CD4-positive, alpha-beta T cell (primary cell): Measurements from ENCODE around the gene TAX1BP1. TPM values are rescaled to one million over a fixed set of nuclear protein-coding genes. Genes with fewer than 3 reads are reported as not detected.

Source experiments
- ATAC-seq: fragments of 200-7000 bp; cut with Tn5 transposase; one replicate; pipeline ENCODE4 v1.10.0; 2022; ENCODE audit warnings: mild to moderate bottlenecking; ENCODE audit not compliant: poor library complexity
- CTCF ChIA-PET: fragments of 350-600 bp; sonication (Branson Sonifier 250); formaldehyde crosslinking; loops from one replicate; lab custom pipeline; 2021; ENCODE audit warnings: antibody characterized with exemption, inconsistent platforms; lab: Charles Lee
- POLR2A ChIA-PET: fragments of 350-600 bp; sonication (Branson Sonifier 250); formaldehyde crosslinking; loops from one replicate; lab custom pipeline; 2021; ENCODE audit warnings: antibody characterized with exemption, inconsistent platforms; lab: Charles Lee
- DNase-seq, 14 experiments: peaks; one replicate each; pipeline ENCODE4 v3.0.0-alpha.2; 2013 to 2020; ENCODE audit warnings: mixed read lengths in 2 of 14
- H3K27ac ChIP-seq, 2 donors: one replicate each; pipeline versions ENCODE4 v1.5.1 to v1.7.0; 2013; ENCODE audit warnings: low read length in 2 of 2, low read depth in 1 of 2, mild to moderate bottlenecking in 1 of 2
- H3K27me3 ChIP-seq, 2 experiments: 1 replicate in 1 of 2; 2 replicates in 1 of 2; pipeline versions ENCODE4 v1.6.1 to v1.7.0; 2013; ENCODE audit warnings: low read length in 2 of 2, control low read depth in 1 of 2, mild to moderate bottlenecking in 1 of 2, moderate library complexity in 1 of 2; ENCODE audit not compliant: insufficient read depth in 2 of 2, control insufficient read depth in 1 of 2
- H3K36me3 ChIP-seq: one replicate; pipeline ENCODE4 v1.6.1; 2013; ENCODE audit warnings: low read length, control low read depth; ENCODE audit not compliant: insufficient read depth
- H3K4me1 ChIP-seq: one replicate; pipeline ENCODE4 v1.6.1; 2013; ENCODE audit warnings: low read length, control low read depth; ENCODE audit not compliant: insufficient read depth
- H3K4me3 ChIP-seq: one replicate; pipeline ENCODE4 v1.5.1; 2013; ENCODE audit warnings: mild to moderate bottlenecking, low read length, moderate library complexity
- H3K9me3 ChIP-seq, 2 experiments: 1 replicate in 1 of 2; 2 replicates in 1 of 2; pipeline versions ENCODE4 v1.6.1 to v1.7.0; 2013; ENCODE audit warnings: low read length in 2 of 2, mild to moderate bottlenecking in 2 of 2, control low read depth in 1 of 2, moderate library complexity in 1 of 2; ENCODE audit not compliant: control insufficient read depth in 1 of 2, insufficient read depth in 1 of 2
- H3K27ac Mint-ChIP-seq: one replicate; pipeline ENCODE4 v1.8.0; 2020; ENCODE audit warnings: mixed read lengths
- H3K27me3 Mint-ChIP-seq: one replicate; pipeline ENCODE4 v1.8.0; 2021; ENCODE audit warnings: mixed read lengths
- H3K36me3 Mint-ChIP-seq: one replicate; pipeline ENCODE4 v1.8.0; 2021; ENCODE audit warnings: low read depth, mixed read lengths
- H3K4me1 Mint-ChIP-seq: one replicate; pipeline ENCODE4 v1.8.0; 2021; ENCODE audit warnings: low read depth, mixed read lengths
- H3K4me3 Mint-ChIP-seq: one replicate; pipeline ENCODE4 v1.8.0; 2020; ENCODE audit warnings: mild to moderate bottlenecking, mixed read lengths
- H3K9me3 Mint-ChIP-seq: one replicate; pipeline ENCODE4 v1.8.0; 2020; ENCODE audit warnings: mixed read lengths
- intact Hi-C, 2 experiments: fragments of 100-400 bp; cut with DNase I in 1 of 2; cut with micrococcal nuclease in 1 of 2; formaldehyde crosslinking; loops; one replicate each; pipeline versions ENCODE4 v1.15.1 to v1.9.0; 2023 to 2025; cut with DNase I, micrococcal nuclease
- total RNA-seq, 174 experiments: library from RNA in 2 of 174; stranded (reverse) in 2 of 174; gene quantifications; one replicate each; pipeline ENCODE4 v1.2.3 and lab custom pipeline; 2021 to 2026
- TF ChIP-seq, protein P1 (sequence below): fragments of 200-600 bp; IDR thresholded peaks from one replicate; pipeline ENCODE4 v1.8.0; 2022; ENCODE audit warnings: antibody characterized with exemption, mild to moderate bottlenecking

The TAX1BP1 gene
- total RNA-seq, 2 experiments from 2014 or later, result 115 TPM

DNA sequence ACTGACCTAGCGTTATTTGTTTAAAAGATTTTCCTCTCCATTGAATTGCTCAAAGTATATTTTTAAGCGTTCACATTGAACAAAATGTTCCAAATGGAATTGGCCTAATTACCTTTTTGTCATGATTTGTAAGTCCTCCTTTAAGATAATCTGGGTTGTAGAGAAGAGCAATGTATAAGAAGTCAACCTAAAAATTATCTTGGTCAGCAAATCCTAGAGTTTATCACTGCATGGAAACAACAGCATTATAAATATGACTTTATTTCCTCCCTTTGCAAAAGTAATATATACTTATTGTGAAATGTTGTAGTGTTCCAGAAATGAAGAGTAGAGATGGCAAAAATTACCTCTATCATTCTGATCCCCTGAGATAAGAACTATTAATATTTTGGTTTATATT, 59.2 kb downstream of the TAX1BP1 start:
- ATAC-seq, result no peak
- H3K4me1 ChIP-seq, result no peaks in the 10 kb centered on the region
- TF ChIP-seq, protein P1, sequence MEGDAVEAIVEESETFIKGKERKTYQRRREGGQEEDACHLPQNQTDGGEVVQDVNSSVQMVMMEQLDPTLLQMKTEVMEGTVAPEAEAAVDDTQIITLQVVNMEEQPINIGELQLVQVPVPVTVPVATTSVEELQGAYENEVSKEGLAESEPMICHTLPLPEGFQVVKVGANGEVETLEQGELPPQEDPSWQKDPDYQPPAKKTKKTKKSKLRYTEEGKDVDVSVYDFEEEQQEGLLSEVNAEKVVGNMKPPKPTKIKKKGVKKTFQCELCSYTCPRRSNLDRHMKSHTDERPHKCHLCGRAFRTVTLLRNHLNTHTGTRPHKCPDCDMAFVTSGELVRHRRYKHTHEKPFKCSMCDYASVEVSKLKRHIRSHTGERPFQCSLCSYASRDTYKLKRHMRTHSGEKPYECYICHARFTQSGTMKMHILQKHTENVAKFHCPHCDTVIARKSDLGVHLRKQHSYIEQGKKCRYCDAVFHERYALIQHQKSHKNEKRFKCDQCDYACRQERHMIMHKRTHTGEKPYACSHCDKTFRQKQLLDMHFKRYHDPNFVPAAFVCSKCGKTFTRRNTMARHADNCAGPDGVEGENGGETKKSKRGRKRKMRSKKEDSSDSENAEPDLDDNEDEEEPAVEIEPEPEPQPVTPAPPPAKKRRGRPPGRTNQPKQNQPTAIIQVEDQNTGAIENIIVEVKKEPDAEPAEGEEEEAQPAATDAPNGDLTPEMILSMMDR, result no peak
- H3K27ac ChIP-seq, result no peak overlapping the region
- H3K36me3 ChIP-seq, result peaks cover 45% of the 10 kb centered on the region
- no peak overlapping the region for H3K27ac Mint-ChIP-seq
- CTCF ChIA-PET, result no interaction called here
- DNase-seq, result no peak
- no peaks in the 10 kb centered on the region for H3K9me3 Mint-ChIP-seq
- no peaks in the 10 kb centered on the region for H3K4me1 Mint-ChIP-seq
- intact Hi-C loops, result no loop called here
- H3K27me3 ChIP-seq, result no peaks in the 10 kb centered on the region
- POLR2A ChIA-PET, result no interaction called here
- H3K9me3 ChIP-seq, result no peaks in the 10 kb centered on the region
- H3K4me3 ChIP-seq, result no peak overlapping the region
- no peaks in the 10 kb centered on the region for H3K27me3 Mint-ChIP-seq
- no peak overlapping the region for H3K4me3 Mint-ChIP-seq
- H3K36me3 Mint-ChIP-seq, result peaks cover 84% of the 10 kb centered on the region

DNA sequence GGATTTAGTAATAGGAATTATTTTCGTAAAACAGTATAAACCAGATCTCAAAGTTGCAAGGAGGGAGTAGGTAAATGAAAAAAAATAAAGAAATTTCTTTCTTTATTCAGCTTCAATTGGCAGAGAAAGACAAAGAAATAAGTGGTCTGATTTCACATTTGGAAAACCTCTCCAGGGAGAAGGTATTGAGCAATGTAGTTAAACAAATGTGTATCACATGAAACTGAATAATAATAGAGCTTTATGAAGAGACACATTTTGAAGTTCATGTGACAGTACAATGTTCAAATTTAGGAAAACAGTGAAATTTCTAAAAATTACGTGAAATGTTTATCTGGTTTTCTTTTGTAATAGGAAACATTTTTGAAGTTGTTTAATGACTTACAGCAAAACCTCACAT, 63.0 kb downstream of the TAX1BP1 start:
- H3K27me3 Mint-ChIP-seq, result no peaks in the 10 kb centered on the region
- H3K4me1 Mint-ChIP-seq, result peaks cover 9% of the 10 kb centered on the region
- Histone ChIP-seq H3K36me3 (peaks cover 14% of the 10 kb centered on the region), H3K4me1 (no peaks in the 10 kb centered on the region), H3K27me3 (no peaks in the 10 kb centered on the region), H3K27ac (no peak overlapping the region), H3K4me3 (no peak overlapping the region), H3K9me3 (no peaks in the 10 kb centered on the region)
- ChIA-PET POLR2A (no interaction called here), CTCF (interaction anchor here (1.1 kb wide), 1 partner anchor 28 kb away, joined by 3 read pairs; no protein-coding TSS in a partner anchor)
- no peak overlapping the region for H3K27ac Mint-ChIP-seq
- H3K9me3 Mint-ChIP-seq, result no peaks in the 10 kb centered on the region
- H3K36me3 Mint-ChIP-seq, result peaks cover 75% of the 10 kb centered on the region
- DNase-seq (no peak), ATAC-seq (no peak)
- intact Hi-C loops, result no loop called here
- TF ChIP-seq, protein P1, result no peak
- no peak overlapping the region for H3K4me3 Mint-ChIP-seq

DNA sequence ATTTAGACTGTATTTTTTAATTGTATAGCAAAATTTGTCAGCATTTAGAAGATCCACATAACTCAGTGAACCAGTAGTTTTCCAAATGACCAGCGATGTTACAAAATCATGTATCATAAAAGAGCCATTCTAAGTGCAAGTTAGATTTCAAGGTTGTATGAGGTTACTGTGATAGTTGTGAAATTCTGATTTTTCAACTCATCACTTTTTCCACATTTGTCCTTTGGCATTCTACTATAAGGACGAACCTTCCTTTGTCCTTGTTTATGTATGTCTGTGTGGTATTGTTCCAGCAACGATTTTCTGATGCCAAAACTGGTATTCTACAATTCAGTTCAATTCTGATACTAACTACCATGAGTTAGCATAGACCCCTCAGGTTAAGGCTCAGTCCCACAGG, 64.2 kb downstream of the TAX1BP1 start:
- H3K4me1 ChIP-seq, result no peaks in the 10 kb centered on the region
- peaks cover 13% of the 10 kb centered on the region for H3K36me3 ChIP-seq
- H3K9me3 Mint-ChIP-seq, result no peaks in the 10 kb centered on the region
- peaks cover 9% of the 10 kb centered on the region for H3K4me1 Mint-ChIP-seq
- ChIA-PET POLR2A (no interaction called here), CTCF (no interaction called here)
- ATAC-seq (no peak), DNase-seq (no peak)
- no peaks in the 10 kb centered on the region for H3K27me3 ChIP-seq
- H3K27ac ChIP-seq, result no peak overlapping the region
- no peak overlapping the region for H3K27ac Mint-ChIP-seq
- TF ChIP-seq, protein P1, result no peak
- no peaks in the 10 kb centered on the region for H3K9me3 ChIP-seq
- no peaks in the 10 kb centered on the region for H3K27me3 Mint-ChIP-seq
- intact Hi-C loops, result no loop called here
- peaks cover 68% of the 10 kb centered on the region for H3K36me3 Mint-ChIP-seq
- H3K4me3 Mint-ChIP-seq, result no peak overlapping the region
- no peak overlapping the region for H3K4me3 ChIP-seq
